GM12878 (cell line): ENCODE results near the gene UNG. TPM values are rescaled to one million over a fixed set of nuclear protein-coding genes. Genes with fewer than 3 reads are reported as not detected.

Experiments
- ATAC-seq: fragments of 200-7000 bp; cut with Tn5 transposase; 3 replicates; pipeline ENCODE4 v1.9.1; 2020; ENCODE audit warnings: mild to moderate bottlenecking, moderate library complexity
- BruUV-seq: library from RNA; stranded (reverse); fragments of 400-500 nt; replicated peaks from 2 replicates; lab custom pipeline; 2021; lab: Mats Ljungman, UMichigan
- CTCF ChIA-PET: fragments of 300-600 bp; sonication (Branson Sonifier 250); formaldehyde crosslinking; extraction: SDS; loops from one replicate; lab custom pipeline; 2021; ENCODE audit warnings: inconsistent platforms; lab: Yijun Ruan, JAX
- POLR2A ChIA-PET: fragments of 350-600 bp; formaldehyde crosslinking; extraction: SDS; loops from one replicate; lab custom pipeline; 2021; ENCODE audit warnings: inconsistent platforms; lab: Charles Lee
- RAD21 ChIA-PET: fragments of 300-600 bp; sonication (Branson Sonifier 250); formaldehyde crosslinking; loops from one replicate; lab custom pipeline; 2023; ENCODE audit warnings: antibody characterized with exemption; ENCODE audit not compliant: unreplicated experiment; lab: Charles Lee
- SMC1A ChIA-PET: fragments of 300-600 bp; sonication (Branson Sonifier 250); formaldehyde crosslinking; loops from one replicate; lab custom pipeline; 2023; ENCODE audit not compliant: unreplicated experiment, uncharacterized antibody; lab: Charles Lee
- DNase-seq: peaks from one replicate; pipeline ENCODE4 v3.0.0-alpha.2; 2011; ENCODE audit warnings: low read depth, low spot score
- FAIRE-seq: peaks from 3 replicates; lab custom pipeline; 2011; peaks lifted over from hg19 to GRCh38; lab: Jason Lieb, UNC
- H2AFZ ChIP-seq: 2 replicates; pipeline ENCODE4 v1.6.0; 2011; ENCODE audit warnings: low read depth, low read length, control low read depth; ENCODE audit not compliant: control insufficient read depth
- H3K27ac ChIP-seq: 2 replicates; pipeline ENCODE4 v1.5.1; 2011; ENCODE audit warnings: control low read depth; ENCODE audit not compliant: control insufficient read depth, insufficient read depth
- H3K27me3 ChIP-seq, 2 experiments: replicated peaks in 1 of 2; 2 replicates each; pipeline versions ENCODE4 v1.6.0 to v1.6.1; 2011; ENCODE audit warnings: low read length in 1 of 2; ENCODE audit not compliant: control insufficient read depth in 2 of 2, insufficient read depth in 2 of 2
- H3K36me3 ChIP-seq, 2 experiments: 2 replicates each; pipeline ENCODE4 v1.5.1; 2011; ENCODE audit warnings: low read length in 1 of 2; ENCODE audit not compliant: control insufficient read depth in 2 of 2, insufficient read depth in 2 of 2
- H3K4me1 ChIP-seq: 2 replicates; pipeline ENCODE4 v1.6.1; 2011; ENCODE audit warnings: mild to moderate bottlenecking, low read length, moderate library complexity, mixed read lengths; ENCODE audit not compliant: control insufficient read depth, insufficient read depth
- H3K4me2 ChIP-seq: 2 replicates; pipeline ENCODE4 v1.6.0; 2011; ENCODE audit warnings: control low read depth; ENCODE audit not compliant: control insufficient read depth, insufficient read depth
- H3K4me3 ChIP-seq: fragments of 200-600 bp; sonication (generic); 2 replicates; pipeline ENCODE4 v1.5.1; 2016
- H3K79me2 ChIP-seq: 2 replicates; pipeline ENCODE4 v1.6.0; 2011; ENCODE audit warnings: low read length; ENCODE audit not compliant: control insufficient read depth, insufficient read depth
- H3K9ac ChIP-seq: 2 replicates; pipeline ENCODE4 v1.8.0; 2011; ENCODE audit warnings: low read length, control low read depth, mixed read lengths; ENCODE audit not compliant: control insufficient read depth, insufficient read depth
- H3K9me3 ChIP-seq: replicated peaks from 3 replicates; pipeline ENCODE4 v1.5.1; 2011; ENCODE audit warnings: mild to moderate bottlenecking, low read length; ENCODE audit not compliant: control insufficient read depth, insufficient read depth
- H4K20me1 ChIP-seq: 2 replicates; pipeline ENCODE4 v1.6.0; 2011; ENCODE audit not compliant: control insufficient read depth, insufficient read depth
- ASH2L ChIP-seq: fragments of 300-600, 200-600 bp; sonication (generic); IDR thresholded peaks from 2 replicates; pipeline ENCODE4 v1.6.1; 2017; ENCODE audit warnings: low read depth, mild to moderate bottlenecking, borderline replicate concordance
- ATF2 ChIP-seq: IDR thresholded peaks from 2 replicates; pipeline ENCODE4 v1.6.1; 2012; ENCODE audit warnings: low read length, inconsistent platforms
- BACH1 ChIP-seq: fragments of 450-650 bp; IDR thresholded peaks from 2 replicates; pipeline ENCODE4 v1.6.1; 2017; ENCODE audit warnings: mild to moderate bottlenecking, borderline replicate concordance
- CEBPB ChIP-seq, 2 experiments: fragments of 150-350 bp in 1 of 2; IDR thresholded peaks; 2 replicates each; pipeline ENCODE4 v1.6.1; 2012 to 2014; ENCODE audit warnings: low read depth in 2 of 2, low read length in 2 of 2, borderline replicate concordance in 1 of 2, inconsistent platforms in 1 of 2
- CHD4 ChIP-seq: fragments of 200-600 bp; sonication (generic); IDR thresholded peaks from 2 replicates; pipeline ENCODE4 v1.6.1; 2016; ENCODE audit warnings: mild to moderate bottlenecking
- HDGF ChIP-seq: fragments of 450-650 bp; IDR thresholded peaks from 2 replicates; pipeline ENCODE4 v1.6.1; 2016; ENCODE audit warnings: antibody characterized with exemption
- JUND ChIP-seq: IDR thresholded peaks from 2 replicates; pipeline ENCODE4 v1.6.1; 2012; ENCODE audit warnings: low read depth, mild to moderate bottlenecking, low read length, improper control_type of control experiment, moderate library complexity
- MEF2B ChIP-seq: fragments of 450-650 bp; IDR thresholded peaks from 2 replicates; pipeline ENCODE4 v1.6.1; 2018; ENCODE audit warnings: mild to moderate bottlenecking, moderate library complexity; ENCODE audit not compliant: partially characterized antibody, poor library complexity, severe bottlenecking
- NFXL1 ChIP-seq: fragments of 450-650 bp; IDR thresholded peaks from 2 replicates; pipeline ENCODE4 v1.6.1; 2017; ENCODE audit warnings: antibody characterized with exemption, mild to moderate bottlenecking, borderline replicate concordance
- RBBP5 ChIP-seq: fragments of 200-600 bp; sonication (generic); conservative IDR thresholded peaks from 2 replicates; pipeline ENCODE4 v1.6.1; 2016
- RELA ChIP-seq: fragments of 450-650 bp; IDR thresholded peaks from 2 replicates; pipeline ENCODE4 v1.8.0; 2014; ENCODE audit warnings: borderline replicate concordance; ENCODE audit not compliant: partially characterized antibody
- SKIL ChIP-seq: fragments of 450-650 bp; IDR thresholded peaks from 2 replicates; pipeline ENCODE4 v1.6.1; 2017; ENCODE audit warnings: mild to moderate bottlenecking, low read depth, inconsistent platforms; ENCODE audit not compliant: poor library complexity, severe bottlenecking
- SMAD1 ChIP-seq: fragments of 450-650 bp; IDR thresholded peaks from 2 replicates; pipeline ENCODE4 v1.6.1; 2018; ENCODE audit warnings: mild to moderate bottlenecking, low read depth; ENCODE audit not compliant: partially characterized antibody
- USF1 ChIP-seq: IDR thresholded peaks from 2 replicates; pipeline ENCODE4 v1.6.1; 2011; ENCODE audit warnings: borderline replicate concordance, low read depth, mild to moderate bottlenecking, moderate library complexity, mixed read lengths, low read length; ENCODE audit not compliant: insufficient read depth; ENCODE audit errors: extremely low read length
- ZNF384 ChIP-seq: IDR thresholded peaks from 2 replicates; pipeline ENCODE4 v1.6.1; 2012; ENCODE audit warnings: low read depth, mild to moderate bottlenecking, low read length, improper control_type of control experiment, borderline replicate concordance
- ZZZ3 ChIP-seq: IDR thresholded peaks from 2 replicates; pipeline ENCODE4 v1.6.1; 2011; ENCODE audit warnings: low read depth; ENCODE audit not compliant: control insufficient read depth, insufficient read length
- WGBS: methylation state at CpG from one replicate; pipeline ENCODE4 v1.1.6; 2016; ENCODE audit warnings: low lambda C conversion rate; ENCODE audit not compliant: insufficient replicate concordance, insufficient coverage; ENCODE audit errors: missing lambda C conversion rate; 5-methylcytosine and 5-hydroxymethylcytosine counted together
- in situ Hi-C: fragments of 300-500 bp; cut with MboI; formaldehyde crosslinking; loops from 9 replicates; pipeline ENCODE4 v1.14.3; 2018; ENCODE audit warnings: mixed read lengths
- intact Hi-C: fragments of 100-400 bp; cut with micrococcal nuclease; formaldehyde crosslinking; loops from one replicate; pipeline ENCODE4 v1.14.2; 2022; ENCODE audit not compliant: unreplicated experiment
- polyA plus RNA-seq, 11 experiments: library from polyadenylated mRNA; depleted of rRNA in 4 of 11; unstranded in 6 of 11; stranded (reverse) in 5 of 11; fragments of >200 nt; fragmentation: Nextera tagmentation in 4 of 11; fragmentation: Illumina TruSeq in 1 of 11; extraction: Ambion mirVana in 4 of 11; extraction: Trizol in 1 of 11; gene quantifications; 1 replicate in 1 of 11; 2 replicates in 10 of 11; pipeline versions ENCODE4 v1.2.1 to v1.2.3, GENCODE V29; 2011 to 2016; ENCODE audit warnings: inconsistent platforms in 2 of 11, missing spikeins in 2 of 11, low read depth in 1 of 11
- total RNA-seq, 4 experiments: library from RNA; depleted of rRNA in 3 of 4; stranded (reverse); fragments of >200 nt in 3 of 4; fragmentation: Illumina TruSeq in 1 of 4; extraction: Trizol in 1 of 4; gene quantifications; 2 replicates each; pipeline versions ENCODE4 v1.2.1 to v1.2.3, GENCODE V29; 2013 to 2021

UNG gene
- total and polyA plus RNA-seq, 10 of the 15 experiments (the other 5 are each of a cell fraction or from before 2014, with no cell fraction given): 9.5 to 81.9 (median 48.2) TPM

- TF ChIP-seq USF1: no peak
- TF ChIP-seq ATF2: no peak
- TF ChIP-seq JUND: no peak
Measured at GRCh38 chr12:109137055-109137454, 39.7 kb downstream of the UNG start (continued).

- no peak for TF ChIP-seq MEF2B
- TF ChIP-seq ASH2L: no peak
- TF ChIP-seq ZNF384: no peak
- no peak for TF ChIP-seq CHD4
- no peak for TF ChIP-seq ZZZ3
- TF ChIP-seq RBBP5: no peak
- TF ChIP-seq NFXL1: no peak
- TF ChIP-seq USF1: no peak
- TF ChIP-seq CEBPB (IDR thresholded peaks at IDR 0.05; ENCODE audit: borderline replicate concordance in 1 of 2, low read depth in 2 of 2, low read length in 2 of 2): no peak
- no peak for TF ChIP-seq BACH1
- TF ChIP-seq RELA: no peak
- TF ChIP-seq HDGF: no peak
- TF ChIP-seq SMAD1: no peak
- TF ChIP-seq SKIL: no peak
- ChIA-PET RAD21 (no interaction called here), SMC1A (no interaction called here), POLR2A (no interaction called here), CTCF (interaction anchor here (0.9 to 1.5 kb wide), 2 partner anchors 10 to 27 kb away, joined by 3 to 5 read pairs; no protein-coding TSS in a partner anchor)
- no peak overlapping the region for H2AFZ ChIP-seq
- no peaks in the 10 kb centered on the region for H3K4me1 ChIP-seq
- H3K27me3 ChIP-seq: no peaks in the 10 kb centered on the region
- no peaks in the 10 kb centered on the region for H4K20me1 ChIP-seq
- in situ Hi-C loops: no loop called here
- no peaks in the 10 kb centered on the region for H3K36me3 ChIP-seq
- ATAC-seq (no peak), DNase-seq (no peak), FAIRE-seq (no peak)
- intact Hi-C loops: loop anchor here (10.0 kb wide), 1 partner anchor 245 kb away; no protein-coding TSS in a partner anchor
- no peaks in the 10 kb centered on the region for H3K9me3 ChIP-seq
- no TSS peak for BruUV-seq
- H3K79me2 ChIP-seq: no peaks in the 10 kb centered on the region
- H3K27ac ChIP-seq: no peak overlapping the region
- WGBS: 44% methylated on average over 9 of the region's 9 CpGs
- H3K4me3 ChIP-seq: no peak overlapping the region
- H3K4me2 ChIP-seq: no peak overlapping the region
- H3K9ac ChIP-seq: no peak overlapping the region
Measured at GRCh38 chr12:109139360-109139759, 42.0 kb downstream of the UNG start.
